SK-N-SH (cell line): ENCODE data around the gene HERC3.

Experiments used
- EP300 ChIP-seq, 2 experiments: IDR thresholded peaks; 2 replicates each; pipeline versions ENCODE4 v1.4.0 to v1.6.1; 2012; ENCODE audit warnings: borderline replicate concordance in 1 of 2, low read depth in 1 of 2, low read length in 1 of 2
- YY1 ChIP-seq: IDR thresholded peaks from 2 replicates; pipeline ENCODE4 v1.4.0; 2012; ENCODE audit warnings: low read depth, mild to moderate bottlenecking
- TF ChIP-seq, protein P1 (sequence below): fragments of 200-600 bp; sonication (generic); IDR thresholded peaks from 2 replicates; pipeline ENCODE4 v1.6.1; 2017; ENCODE audit warnings: antibody characterized with exemption, mild to moderate bottlenecking, moderate library complexity

- TF ChIP-seq YY1 (no peak), EP300 (IDR thresholded peaks at IDR 0.05; ENCODE audit: borderline replicate concordance in 1 of 2, low read depth in 1 of 2, low read length in 1 of 2) (no peak)
- TF ChIP-seq, protein P1, sequence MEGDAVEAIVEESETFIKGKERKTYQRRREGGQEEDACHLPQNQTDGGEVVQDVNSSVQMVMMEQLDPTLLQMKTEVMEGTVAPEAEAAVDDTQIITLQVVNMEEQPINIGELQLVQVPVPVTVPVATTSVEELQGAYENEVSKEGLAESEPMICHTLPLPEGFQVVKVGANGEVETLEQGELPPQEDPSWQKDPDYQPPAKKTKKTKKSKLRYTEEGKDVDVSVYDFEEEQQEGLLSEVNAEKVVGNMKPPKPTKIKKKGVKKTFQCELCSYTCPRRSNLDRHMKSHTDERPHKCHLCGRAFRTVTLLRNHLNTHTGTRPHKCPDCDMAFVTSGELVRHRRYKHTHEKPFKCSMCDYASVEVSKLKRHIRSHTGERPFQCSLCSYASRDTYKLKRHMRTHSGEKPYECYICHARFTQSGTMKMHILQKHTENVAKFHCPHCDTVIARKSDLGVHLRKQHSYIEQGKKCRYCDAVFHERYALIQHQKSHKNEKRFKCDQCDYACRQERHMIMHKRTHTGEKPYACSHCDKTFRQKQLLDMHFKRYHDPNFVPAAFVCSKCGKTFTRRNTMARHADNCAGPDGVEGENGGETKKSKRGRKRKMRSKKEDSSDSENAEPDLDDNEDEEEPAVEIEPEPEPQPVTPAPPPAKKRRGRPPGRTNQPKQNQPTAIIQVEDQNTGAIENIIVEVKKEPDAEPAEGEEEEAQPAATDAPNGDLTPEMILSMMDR: no peak
Observed at GRCh38 chr4:88751258-88752075, 159.2 kb downstream of the HERC3 start.
